T-cell (primary cell): ENCODE results near the gene HIGD1A. TPM values are rescaled to one million over a fixed set of nuclear protein-coding genes. Genes with fewer than 3 reads are reported as not detected.

Source experiments
- ATAC-seq, 4 experiments: fragments of 200-7000 bp in 3 of 4; fragments of 150-1000 bp in 1 of 4; cut with Tn5 transposase; replicated peaks in 1 of 4; 1 replicate in 3 of 4; 2 replicates in 1 of 4; pipeline ENCODE4 v1.10.0; 2021; ENCODE audit warnings: moderate library complexity in 3 of 4, mild to moderate bottlenecking in 2 of 4, moderate number of reproducible peaks in 1 of 4
- CTCF ChIA-PET, 2 donors: fragments of 300-600 bp; sonication (Branson Sonifier 250); formaldehyde crosslinking; loops; one replicate each; lab custom pipeline; 2022; ENCODE audit warnings: antibody characterized with exemption in 2 of 2; lab: Charles Lee
- POLR2A ChIA-PET, 2 donors: fragments of 300-600 bp; sonication (Branson Sonifier 250); formaldehyde crosslinking; loops; one replicate each; lab custom pipeline; 2022; ENCODE audit warnings: antibody characterized with exemption in 2 of 2; lab: Charles Lee
- DNase-seq, 35 experiments: peaks; one replicate each; pipeline versions ENCODE4 v3.0.0 to v3.0.0-alpha.2; 2013 to 2023
- H3K27ac ChIP-seq: one replicate; pipeline ENCODE4 v1.5.1; 2013; ENCODE audit warnings: low read length
- H3K27me3 ChIP-seq, 2 experiments: replicated peaks in 1 of 2; 1 replicate in 1 of 2; 2 replicates in 1 of 2; pipeline versions ENCODE4 v1.6.1 to v1.7.0; 2013; ENCODE audit warnings: low read length in 1 of 2, mixed read lengths in 1 of 2; ENCODE audit not compliant: control insufficient read depth in 2 of 2, insufficient read depth in 2 of 2; ENCODE audit errors: extremely low read depth in 1 of 2
- H3K36me3 ChIP-seq, 2 donors: 1 replicate in 1 of 2; 2 replicates in 1 of 2; pipeline versions ENCODE4 v1.6.1 to v1.7.0; 2013; ENCODE audit warnings: low read length in 1 of 2; ENCODE audit not compliant: control insufficient read depth in 2 of 2, insufficient read depth in 1 of 2; ENCODE audit errors: extremely low read depth in 1 of 2
- H3K4me1 ChIP-seq, 2 experiments: 1 replicate in 1 of 2; 2 replicates in 1 of 2; pipeline versions ENCODE4 v1.6.1 to v1.7.0; 2013; ENCODE audit warnings: low read length in 2 of 2, mixed read lengths in 1 of 2; ENCODE audit not compliant: insufficient read depth in 2 of 2, control insufficient read depth in 1 of 2; ENCODE audit errors: extremely low read depth in 1 of 2
- H3K4me3 ChIP-seq, 2 donors: 1 replicate in 1 of 2; 2 replicates in 1 of 2; pipeline versions ENCODE4 v1.5.1 to v1.7.0; 2013; ENCODE audit warnings: mild to moderate bottlenecking in 2 of 2, low read length in 1 of 2, moderate library complexity in 1 of 2; ENCODE audit not compliant: control insufficient read depth in 1 of 2; ENCODE audit errors: extremely low read depth in 1 of 2
- H3K9me3 ChIP-seq: 2 replicates; pipeline ENCODE4 v1.7.0; 2013
- H3K27ac Mint-ChIP-seq, 2 donors: one replicate each; pipeline ENCODE4 v1.8.0; 2020 to 2021; ENCODE audit warnings: mild to moderate bottlenecking in 2 of 2, mixed read lengths in 2 of 2
- H3K27me3 Mint-ChIP-seq, 2 donors: one replicate each; pipeline ENCODE4 v1.8.0; 2021 to 2022; ENCODE audit warnings: mixed read lengths in 2 of 2
- H3K36me3 Mint-ChIP-seq: one replicate; pipeline ENCODE4 v1.8.0; 2021; ENCODE audit warnings: mixed read lengths
- H3K4me1 Mint-ChIP-seq, 3 donors: one replicate each; pipeline ENCODE4 v1.8.0; 2020 to 2022; ENCODE audit warnings: mixed read lengths in 3 of 3, mild to moderate bottlenecking in 1 of 3
- H3K4me3 Mint-ChIP-seq, 3 donors: one replicate each; pipeline ENCODE4 v1.8.0; 2020 to 2022; ENCODE audit warnings: mild to moderate bottlenecking in 3 of 3, mixed read lengths in 3 of 3, moderate library complexity in 3 of 3
- H3K9me3 Mint-ChIP-seq, 3 donors: one replicate each; pipeline ENCODE4 v1.8.0; 2020 to 2022; ENCODE audit warnings: mixed read lengths in 3 of 3
- WGBS: methylation state at CpG from one replicate; pipeline ENCODE4 v1.1.5; 2013; ENCODE audit warnings: missing lambda C conversion rate; ENCODE audit not compliant: insufficient coverage; 5-methylcytosine and 5-hydroxymethylcytosine counted together
- total RNA-seq, 35 experiments: library from RNA in 6 of 35; stranded (reverse) in 6 of 35; fragments of 120-200 nt in 1 of 35; gene quantifications; one replicate each; pipeline versions ENCODE4 v1.2.1 to v1.2.4 and lab custom pipeline; 2013 to 2026

HIGD1A gene
- total RNA-seq, 5 donors from 2014 or later (not counting 1 experiment from before 2014, with no cell fraction given): 17.3 to 27.8 (median 24.3) TPM

- H3K36me3 Mint-ChIP-seq: no peaks in the 10 kb centered on the region
- CTCF ChIA-PET: no interaction called here
- Histone ChIP-seq H3K9me3 (no peaks in the 10 kb centered on the region), H3K27me3 (peaks cover 0 to 3% of the 10 kb centered on the region in 2 experiments), H3K4me1 (no peaks in the 10 kb centered on the region), H3K27ac (no peak overlapping the region), H3K36me3 (no peaks in the 10 kb centered on the region), H3K4me3 (no peak overlapping the region)
- H3K27ac Mint-ChIP-seq: no peak overlapping the region
- H3K4me1 Mint-ChIP-seq: peaks cover 0 to 4% (median 2%) of the 10 kb centered on the region in 3 donors
- 100% methylated on average over 1 of the region's 1 CpG for WGBS
- H3K27me3 Mint-ChIP-seq: no peaks in the 10 kb centered on the region
- H3K9me3 Mint-ChIP-seq: no peaks in the 10 kb centered on the region
- POLR2A ChIA-PET: no interaction called here
- H3K4me3 Mint-ChIP-seq: no peak overlapping the region
- DNase-seq (no peak), ATAC-seq (no peak)
Measured at GRCh38 chr3:42841332-42841731, 37.0 kb upstream of the HIGD1A start.

GRCh38 chr3:42839616-42840015 is 35.3 kb upstream of the HIGD1A start:
- no peaks in the 10 kb centered on the region for H3K9me3 ChIP-seq
- H3K4me1 ChIP-seq: no peaks in the 10 kb centered on the region
- H3K4me3 ChIP-seq: no peak overlapping the region
- H3K27me3 Mint-ChIP-seq: peaks cover 0 to 5% of the 10 kb centered on the region in 2 donors
- no peaks in the 10 kb centered on the region for H3K36me3 ChIP-seq
- ChIA-PET CTCF (interaction anchor here (0.6 to 1.7 kb wide), 10 partner anchors 9 to 337 kb away, joined by 3 to 17 read pairs (median 4); partner anchors contain the start of gene VIPR1 (in 1 of the 2)), POLR2A (no interaction called here)
- H3K27ac ChIP-seq: no peak overlapping the region
- H3K36me3 Mint-ChIP-seq: no peaks in the 10 kb centered on the region
- DNase-seq (peak in 22 of 35 experiments; percentile 1 to 68 (median 18)), ATAC-seq (peak; percentile 84 to 96 (median 88))
- no peaks in the 10 kb centered on the region for H3K9me3 Mint-ChIP-seq
- no peak overlapping the region for H3K27ac Mint-ChIP-seq
- no peak overlapping the region for H3K4me3 Mint-ChIP-seq
- H3K4me1 Mint-ChIP-seq: peaks cover 0 to 4% (median 2%) of the 10 kb centered on the region in 3 donors
- WGBS: 36% methylated on average over 2 of the region's 7 CpGs
- peaks cover 0 to 3% of the 10 kb centered on the region in 2 experiments for H3K27me3 ChIP-seq

- no peaks in the 10 kb centered on the region for H3K9me3 Mint-ChIP-seq
- no peaks in the 10 kb centered on the region for H3K36me3 Mint-ChIP-seq
- peaks cover 2 to 5% of the 10 kb centered on the region in 2 donors for H3K27me3 Mint-ChIP-seq
- ATAC-seq (no peak), DNase-seq (no peak)
- Histone ChIP-seq H3K9me3 (no peaks in the 10 kb centered on the region), H3K4me3 (no peak overlapping the region), H3K4me1 (no peaks in the 10 kb centered on the region), H3K27ac (no peak overlapping the region), H3K27me3 (no peaks in the 10 kb centered on the region), H3K36me3 (no peaks in the 10 kb centered on the region)
- WGBS: no CpG with 5 or more reads among the region's 4 CpGs
- H3K4me1 Mint-ChIP-seq: peaks cover 0 to 4% (median 2%) of the 10 kb centered on the region in 3 donors
- H3K27ac Mint-ChIP-seq: no peak overlapping the region
- ChIA-PET CTCF (interaction anchor here in 1 of 2 donors (1.3 kb wide), 1 partner anchor 56 kb away, joined by 6 read pairs; no protein-coding TSS in a partner anchor), POLR2A (no interaction called here)
- H3K4me3 Mint-ChIP-seq: no peak overlapping the region
Measured at GRCh38 chr3:42838571-42838970, 34.3 kb upstream of the HIGD1A start.

GRCh38 chr3:42836150-42837123 is 32.1 kb upstream of the HIGD1A start:
- peaks cover 2 to 5% of the 10 kb centered on the region in 2 donors for H3K27me3 Mint-ChIP-seq
- Histone ChIP-seq H3K27me3 (no peaks in the 10 kb centered on the region), H3K4me3 (no peak overlapping the region), H3K9me3 (no peaks in the 10 kb centered on the region), H3K4me1 (no peaks in the 10 kb centered on the region), H3K36me3 (no peaks in the 10 kb centered on the region), H3K27ac (no peak overlapping the region)
- H3K9me3 Mint-ChIP-seq: no peaks in the 10 kb centered on the region
- no peak overlapping the region for H3K4me3 Mint-ChIP-seq
- peaks cover 2 to 7% (median 4%) of the 10 kb centered on the region in 3 donors for H3K4me1 Mint-ChIP-seq
- WGBS: 86% methylated on average over 5 of the region's 5 CpGs
- H3K27ac Mint-ChIP-seq: no peak overlapping the region
- ATAC-seq (no peak), DNase-seq (no peak)
- ChIA-PET CTCF (no interaction called here), POLR2A (no interaction called here)
- H3K36me3 Mint-ChIP-seq: no peaks in the 10 kb centered on the region

- H3K4me3 Mint-ChIP-seq: no peak overlapping the region
- no peaks in the 10 kb centered on the region for H3K36me3 ChIP-seq
- no peaks in the 10 kb centered on the region for H3K27me3 ChIP-seq
- no peaks in the 10 kb centered on the region for H3K9me3 Mint-ChIP-seq
- H3K27ac Mint-ChIP-seq: no peak overlapping the region
- peak; percentile 31 to 80 (median 62) for DNase-seq
- peaks cover 6 to 13% (median 9%) of the 10 kb centered on the region in 3 donors for H3K4me1 Mint-ChIP-seq
- no peaks in the 10 kb centered on the region for H3K9me3 ChIP-seq
- WGBS: 10% methylated on average over 2 of the region's 3 CpGs
- H3K27ac ChIP-seq: no peak overlapping the region
- ChIA-PET POLR2A (no interaction called here), CTCF (interaction anchor here in 1 of 2 donors (0.6 to 1.5 kb wide), 7 partner anchors 8 to 241 kb away, joined by 3 to 17 read pairs (median 3); partner anchors contain the start of gene SS18L2)
- H3K36me3 Mint-ChIP-seq: no peaks in the 10 kb centered on the region
- ATAC-seq: peak in 3 of 4 experiments; percentile 62 to 78 (median 74)
- H3K4me3 ChIP-seq: no peak overlapping the region
- peaks cover 12 to 23% of the 10 kb centered on the region in 2 donors for H3K27me3 Mint-ChIP-seq
- H3K4me1 ChIP-seq: no peaks in the 10 kb centered on the region
Measured at GRCh38 chr3:42831321-42831713, 27.0 kb upstream of the HIGD1A start.

GRCh38 chr3:42830437-42831320 is 26.4 kb upstream of the HIGD1A start:
- H3K9me3 Mint-ChIP-seq: no peaks in the 10 kb centered on the region
- ATAC-seq (no peak), DNase-seq (peak in 1 of 35 experiments; percentile 31)
- Histone ChIP-seq H3K9me3 (no peaks in the 10 kb centered on the region), H3K27me3 (no peaks in the 10 kb centered on the region), H3K36me3 (no peaks in the 10 kb centered on the region), H3K4me3 (no peak overlapping the region), H3K27ac (no peak overlapping the region), H3K4me1 (no peaks in the 10 kb centered on the region)
- no peaks in the 10 kb centered on the region for H3K36me3 Mint-ChIP-seq
- H3K27me3 Mint-ChIP-seq: peaks cover 11 to 29% of the 10 kb centered on the region in 2 donors
- no peak overlapping the region for H3K4me3 Mint-ChIP-seq
- POLR2A ChIA-PET: no interaction called here
- no peak overlapping the region for H3K27ac Mint-ChIP-seq
- H3K4me1 Mint-ChIP-seq: peaks cover 6 to 13% (median 9%) of the 10 kb centered on the region in 3 donors
- CTCF ChIA-PET: interaction anchor here in 1 of 2 donors (0.6 to 1.5 kb wide), 9 partner anchors 9 to 643 kb away, joined by 3 to 17 read pairs (median 3); partner anchors contain the start of gene SS18L2
- 0% methylated on average over 2 of the region's 7 CpGs for WGBS
